Suprapubic skin (tissue), 4 donors: ENCODE data around the gene BRICD5.

ENCODE experiments used
- CTCF ChIP-seq, 2 donors: fragments of 200-600 bp in 1 of 2; fragments of 450-650 bp in 1 of 2; sonication (generic) in 1 of 2; IDR thresholded peaks; one replicate each; pipeline ENCODE4 v1.5.1; 2016 to 2019; ENCODE audit warnings: antibody characterized with exemption in 2 of 2, mild to moderate bottlenecking in 1 of 2, moderate library complexity in 1 of 2
- POLR2A ChIP-seq, 2 donors: fragments of 450-650 bp; IDR thresholded peaks; one replicate each; pipeline ENCODE4 v1.6.1; 2017; ENCODE audit warnings: antibody characterized with exemption in 2 of 2, mild to moderate bottlenecking in 2 of 2, moderate library complexity in 2 of 2
- POLR2AphosphoS5 ChIP-seq, 3 donors: sonication (generic); formaldehyde crosslinking; IDR thresholded peaks; one replicate each; pipeline ENCODE4 v1.6.1; 2017; ENCODE audit warnings: antibody characterized with exemption in 3 of 3

GRCh38 chr16:2171601-2172178 is 39.0 kb downstream of the BRICD5 start:
- TF ChIP-seq CTCF (IDR thresholded peaks at IDR 0.05) (no peak), POLR2AphosphoS5 (IDR thresholded peaks at IDR 0.05) (no peak), POLR2A (IDR thresholded peaks at IDR 0.05) (no peak)
